Spleen (tissue), 11 donors: ENCODE results near the gene GNAO1. TPM values are rescaled to one million over a fixed set of nuclear protein-coding genes. Genes with fewer than 3 reads are reported as not detected.

Experiments used
- DNase-seq: peaks from one replicate; pipeline ENCODE4 v3.0.0-alpha.2; 2020
- H3K27ac ChIP-seq, 8 donors: fragments of 200-600 bp; sonication (generic) in 7 of 8; 1 replicate in 4 of 8; 2 replicates in 4 of 8; pipeline versions ENCODE4 v1.5.0 to v1.8.0; 2016 to 2021; ENCODE audit warnings: inconsistent platforms in 4 of 8, mild to moderate bottlenecking in 4 of 8, moderate library complexity in 1 of 8
- H3K27me3 ChIP-seq, 7 donors: fragments of 200-600 bp; sonication (generic) in 6 of 7; replicated peaks in 1 of 7; 1 replicate in 4 of 7; 2 replicates in 3 of 7; pipeline versions ENCODE4 v1.5.0 to v1.8.0; 2016 to 2021; ENCODE audit warnings: inconsistent platforms in 3 of 7, mild to moderate bottlenecking in 1 of 7
- H3K36me3 ChIP-seq, 6 donors: fragments of 200-600 bp; sonication (generic) in 5 of 6; 1 replicate in 4 of 6; 2 replicates in 2 of 6; pipeline versions ENCODE4 v1.5.0 to v1.8.0; 2016 to 2021; ENCODE audit warnings: inconsistent platforms in 2 of 6
- H3K4me1 ChIP-seq, 6 donors: fragments of 200-600 bp; sonication (generic) in 5 of 6; 1 replicate in 3 of 6; 2 replicates in 3 of 6; pipeline versions ENCODE4 v1.5.0 to v1.8.0; 2016 to 2021; ENCODE audit warnings: inconsistent platforms in 3 of 6
- H3K4me3 ChIP-seq, 8 donors: fragments of 200-600 bp; sonication (generic) in 7 of 8; 1 replicate in 4 of 8; 2 replicates in 4 of 8; pipeline versions ENCODE4 v1.5.0 to v1.8.0; 2016 to 2021; ENCODE audit warnings: inconsistent platforms in 4 of 8, mild to moderate bottlenecking in 4 of 8, moderate library complexity in 2 of 8
- H3K9me3 ChIP-seq, 8 donors: fragments of 200-600 bp; sonication (generic) in 7 of 8; 1 replicate in 4 of 8; 2 replicates in 4 of 8; pipeline versions ENCODE4 v1.5.0 to v1.8.0; 2016 to 2021; ENCODE audit warnings: inconsistent platforms in 4 of 8
- CTCF ChIP-seq, 11 experiments: fragments of 200-600 bp in 7 of 11; fragments of 450-650 bp in 4 of 11; sonication (generic) in 4 of 11; IDR thresholded peaks in 8 of 11; conservative IDR thresholded peaks in 3 of 11; 1 replicate in 7 of 11; 2 replicates in 4 of 11; pipeline versions ENCODE4 v1.4.0 to v1.8.0; 2016 to 2021; ENCODE audit warnings: antibody characterized with exemption in 11 of 11, inconsistent platforms in 4 of 11, mild to moderate bottlenecking in 1 of 11
- POLR2A ChIP-seq, 3 donors: fragments of 450-650 bp; IDR thresholded peaks; one replicate each; pipeline ENCODE4 v1.5.1; 2017; ENCODE audit warnings: antibody characterized with exemption in 3 of 3, mild to moderate bottlenecking in 1 of 3
- POLR2AphosphoS5 ChIP-seq, 3 donors: sonication (generic); formaldehyde crosslinking; IDR thresholded peaks; one replicate each; pipeline ENCODE4 v1.5.1; 2017; ENCODE audit warnings: antibody characterized with exemption in 3 of 3
- WGBS, 5 donors: extraction: QIAGEN DNeasy Blood & Tissue Kit in 3 of 5; methylation state at CpG; one replicate each; pipeline versions ENCODE4 v1.1.5 to v1.1.7; 2013 to 2018; 5-methylcytosine and 5-hydroxymethylcytosine counted together
- intact Hi-C: fragments of 100-400 bp; cut with DNase I; formaldehyde crosslinking; loops from one replicate; pipeline ENCODE4 v1.15.0; 2023; ENCODE audit warnings: low total_unique reads
- polyA plus RNA-seq, 3 donors: library from polyadenylated mRNA; stranded (reverse); fragments of 200-250 nt; gene quantifications; one replicate each; pipeline ENCODE4 v1.2.1, GENCODE V29; 2013
- total RNA-seq, 7 donors: library from RNA; depleted of rRNA in 3 of 7; stranded (reverse); fragments of >200 nt in 3 of 7; fragmentation: NEBNext Ultra II Directional in 4 of 7; extraction: Animal tissue kit (Norgen Biotek cat#: 25700) in 4 of 7; gene quantifications; one replicate each; pipeline versions ENCODE4 v1.1.0 to v1.2.1, GENCODE V29; 2016 to 2021
- donor health status: healthy with polysubstance abuse.
- donor health status: DM: no; HTN: no; CAD: no; lungs with moderate emphysema.
- donor health status: DM: no; HTN: no; CAD: no.
- donor health status: Bipolar disorder and iron deficiency.
- donor health status: healthy.
- donor health status: DM: no; HTN: no; CAD: no.
- donor health status: DM: yes; HTN: yes; CAD: no.

GNAO1 gene
- total and polyA plus RNA-seq, 10 donors: 0.32 to 7.9 (median 4.7) TPM

- DNase-seq: no peak
- no peak overlapping the region for H3K4me3 ChIP-seq
- H3K27me3 ChIP-seq: no peaks in the 10 kb centered on the region
- WGBS, 5 donors: 77 to 88% (median 81%) methylated on average over 17 of the region's 17 CpGs
- H3K4me1 ChIP-seq: no peaks in the 10 kb centered on the region
- no peak for TF ChIP-seq CTCF (IDR thresholded peaks at IDR 0.05 in 8 of 11, conservative IDR thresholded peaks at IDR 0.05 in 3 of 11)
- TF ChIP-seq POLR2A (IDR thresholded peaks at IDR 0.05): no peak
- no peak for TF ChIP-seq POLR2AphosphoS5 (IDR thresholded peaks at IDR 0.05)
- H3K27ac ChIP-seq: no peak overlapping the region
- intact Hi-C loops: no loop called here
- no peaks in the 10 kb centered on the region for H3K9me3 ChIP-seq
- no peaks in the 10 kb centered on the region for H3K36me3 ChIP-seq
Measured at GRCh38 chr16:56338566-56339318, 147.5 kb downstream of the GNAO1 start.

GRCh38 chr16:56339431-56340195 is 148.3 kb downstream of the GNAO1 start:
- H3K27me3 ChIP-seq: no peaks in the 10 kb centered on the region
- H3K4me1 ChIP-seq: no peaks in the 10 kb centered on the region
- no peaks in the 10 kb centered on the region for H3K9me3 ChIP-seq
- H3K27ac ChIP-seq: no peak overlapping the region
- no peak for TF ChIP-seq POLR2A (IDR thresholded peaks at IDR 0.05)
- no peak for TF ChIP-seq POLR2AphosphoS5 (IDR thresholded peaks at IDR 0.05)
- TF ChIP-seq CTCF (IDR thresholded peaks at IDR 0.05 in 8 of 11, conservative IDR thresholded peaks at IDR 0.05 in 3 of 11): no peak
- DNase-seq: no peak
- 90 to 93% (median 92%) methylated on average over 13 to 17 of the region's 17 CpGs for WGBS, 5 donors
- no peaks in the 10 kb centered on the region for H3K36me3 ChIP-seq
- intact Hi-C loops: no loop called here
- H3K4me3 ChIP-seq: no peak overlapping the region

- TF ChIP-seq CTCF (IDR thresholded peaks at IDR 0.05 in 8 of 11, conservative IDR thresholded peaks at IDR 0.05 in 3 of 11): no peak
- TF ChIP-seq POLR2A (IDR thresholded peaks at IDR 0.05): no peak
- no peak for TF ChIP-seq POLR2AphosphoS5 (IDR thresholded peaks at IDR 0.05)
- Histone ChIP-seq H3K27me3 (no peaks in the 10 kb centered on the region), H3K9me3 (no peaks in the 10 kb centered on the region), H3K36me3 (no peaks in the 10 kb centered on the region), H3K27ac (no peak overlapping the region), H3K4me3 (no peak overlapping the region), H3K4me1 (no peaks in the 10 kb centered on the region)
- intact Hi-C loops: no loop called here
- no peak for DNase-seq
- WGBS, 5 donors: 93 to 97% (median 95%) methylated on average over 22 to 23 of the region's 23 CpGs
Measured at GRCh38 chr16:56340416-56340815, 149.1 kb downstream of the GNAO1 start.

GRCh38 chr16:56340864-56341365 is 149.6 kb downstream of the GNAO1 start:
- Histone ChIP-seq H3K4me3 (no peak overlapping the region), H3K36me3 (no peaks in the 10 kb centered on the region), H3K4me1 (no peaks in the 10 kb centered on the region), H3K27me3 (no peaks in the 10 kb centered on the region), H3K27ac (no peak overlapping the region), H3K9me3 (no peaks in the 10 kb centered on the region)
- WGBS, 5 donors: 85 to 88% (median 87%) methylated on average over 15 to 17 of the region's 17 CpGs
- no peak for DNase-seq
- intact Hi-C loops: no loop called here
- TF ChIP-seq CTCF (IDR thresholded peaks at IDR 0.05 in 8 of 11, conservative IDR thresholded peaks at IDR 0.05 in 3 of 11) (no peak), POLR2AphosphoS5 (IDR thresholded peaks at IDR 0.05) (no peak), POLR2A (IDR thresholded peaks at IDR 0.05) (no peak)
